Measurements from ENCODE around the gene NT5DC4.

NT5DC4 gene

DNA sequence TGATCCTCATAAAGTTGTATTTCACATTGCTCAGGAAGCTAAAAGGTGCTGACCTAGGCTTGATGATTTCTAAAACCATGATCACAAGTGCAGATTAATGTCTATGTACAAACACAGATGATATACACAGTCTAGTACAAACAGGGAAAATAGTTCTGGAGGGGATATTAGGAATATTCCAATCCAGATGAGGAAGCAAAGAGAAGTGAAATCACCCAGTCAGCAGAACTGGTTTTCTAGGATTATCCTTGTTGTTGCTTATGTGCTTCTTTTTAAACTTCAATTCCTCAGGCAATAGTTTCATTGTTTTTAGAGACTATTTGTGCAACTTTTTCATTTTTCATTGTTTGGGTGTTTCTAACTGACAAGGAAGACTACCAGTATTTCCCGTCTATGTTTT lies 58.8 kb downstream of the NT5DC4 start:
- H2BK5ac ChIP-seq (ENCODE audit: low read depth, low read length, poor library complexity): no peak overlapping the region
- H3K18ac ChIP-seq (ENCODE audit: low read length): no peak overlapping the region
- H2BK12ac ChIP-seq (ENCODE audit: low read length): no peak overlapping the region
- no peak overlapping the region for H2AFZ ChIP-seq (ENCODE audit: insufficient read depth, low read length, poor library complexity)
- no peaks in the 10 kb centered on the region for H3K9me3 ChIP-seq (ENCODE audit: insufficient read depth, low read depth, low read length)
- H3K36me3 ChIP-seq (ENCODE audit: control insufficient read depth in 1 of 2, insufficient read depth in 2 of 2, low read length in 2 of 2): no peaks in the 10 kb centered on the region
- H3K79me1 ChIP-seq (ENCODE audit: low read length): no peaks in the 10 kb centered on the region
- no CpG with 5 or more reads among the region's 1 CpG for WGBS (ENCODE audit: extremely low coverage, insufficient coverage, insufficient read length)
- no peak overlapping the region for H3K23ac ChIP-seq (ENCODE audit: low read length)
- H3K9ac ChIP-seq (ENCODE audit: low read length): no peak overlapping the region
- H3K4me1 ChIP-seq (ENCODE audit: control insufficient read depth in 1 of 2, insufficient read depth in 2 of 2, low read length in 2 of 2): peaks cover 0 to 2% of the 10 kb centered on the region in 2 experiments
- H2BK120ac ChIP-seq (ENCODE audit: insufficient read depth, low read length, poor library complexity): no peak overlapping the region
- H4K91ac ChIP-seq (ENCODE audit: low read depth, low read length): no peak overlapping the region
- no peak overlapping the region for H4K8ac ChIP-seq (ENCODE audit: low read depth, low read length)
- no peaks in the 10 kb centered on the region for H3K79me2 ChIP-seq (ENCODE audit: control insufficient read depth, insufficient read depth, low read length, poor library complexity)
- H3K27me3 ChIP-seq (ENCODE audit: insufficient read depth, low read length): no peaks in the 10 kb centered on the region
- DNase-seq: no peak
- no peak overlapping the region for H3K27ac ChIP-seq (ENCODE audit: low read depth, low read length)
- H3K14ac ChIP-seq (ENCODE audit: low read length): no peak overlapping the region
- H4K12ac ChIP-seq (ENCODE audit: low read depth, low read length): no peak overlapping the region
- H3K4me2 ChIP-seq (ENCODE audit: low read length): no peak overlapping the region
- no peak overlapping the region for H2AK5ac ChIP-seq (ENCODE audit: low read length)
- H3K4me3 ChIP-seq (ENCODE audit: low read depth, low read length): no peak overlapping the region
- no peak overlapping the region for H3K4ac ChIP-seq (ENCODE audit: low read depth, low read length)

DNA sequence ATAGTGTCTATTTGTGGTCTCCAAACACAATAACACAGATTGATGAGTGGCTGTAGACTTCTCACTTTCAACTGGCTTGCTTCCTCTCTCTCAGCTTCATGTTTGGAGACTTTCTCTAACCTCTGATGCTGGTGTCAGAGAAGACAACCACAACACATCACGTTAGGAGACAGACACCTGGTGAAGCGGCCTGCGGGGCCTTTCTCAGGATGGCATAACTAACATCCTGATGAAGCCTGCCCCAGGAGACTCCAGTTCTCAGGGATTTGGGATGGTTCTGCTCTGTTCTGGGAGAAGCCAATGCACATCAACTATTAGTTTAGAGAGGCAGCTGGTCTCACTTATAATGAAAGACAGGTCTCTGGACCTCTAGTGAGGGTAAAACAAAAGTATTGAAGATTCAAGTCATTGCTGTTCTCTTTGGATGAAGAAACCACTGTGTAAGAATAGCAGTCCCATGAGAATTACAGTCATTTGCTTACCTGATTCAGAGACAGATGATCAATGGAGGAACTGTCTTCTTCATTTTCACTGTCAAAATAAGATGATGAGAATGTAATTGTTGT lies 61.5 kb downstream of the NT5DC4 start:
- Histone ChIP-seq H3K9ac (ENCODE audit: low read length) (no peak overlapping the region), H3K4me3 (ENCODE audit: low read depth, low read length) (no peak overlapping the region), H3K36me3 (ENCODE audit: control insufficient read depth in 1 of 2, insufficient read depth in 2 of 2, low read length in 2 of 2) (no peaks in the 10 kb centered on the region), H3K4me1 (ENCODE audit: control insufficient read depth in 1 of 2, insufficient read depth in 2 of 2, low read length in 2 of 2) (peaks cover 0 to 2% of the 10 kb centered on the region in 2 experiments), H2AFZ (ENCODE audit: insufficient read depth, low read length, poor library complexity) (no peak overlapping the region), H3K14ac (ENCODE audit: low read length) (no peak overlapping the region), H3K23ac (ENCODE audit: low read length) (no peak overlapping the region), H4K91ac (ENCODE audit: low read depth, low read length) (no peak overlapping the region), H3K9me3 (ENCODE audit: insufficient read depth, low read depth, low read length) (no peaks in the 10 kb centered on the region), H2BK5ac (ENCODE audit: low read depth, low read length, poor library complexity) (no peak overlapping the region), H3K27me3 (ENCODE audit: insufficient read depth, low read length) (no peaks in the 10 kb centered on the region), H3K27ac (ENCODE audit: low read depth, low read length) (no peak overlapping the region), H3K4me2 (ENCODE audit: low read length) (no peak overlapping the region), H3K79me2 (ENCODE audit: control insufficient read depth, insufficient read depth, low read length, poor library complexity) (no peaks in the 10 kb centered on the region), H2AK5ac (ENCODE audit: low read length) (no peak overlapping the region), H3K4ac (ENCODE audit: low read depth, low read length) (no peak overlapping the region), H4K8ac (ENCODE audit: low read depth, low read length) (no peak overlapping the region), H3K18ac (ENCODE audit: low read length) (no peak overlapping the region), H2BK12ac (ENCODE audit: low read length) (no peak overlapping the region), H2BK120ac (ENCODE audit: insufficient read depth, low read length, poor library complexity) (no peak overlapping the region), H4K12ac (ENCODE audit: low read depth, low read length) (no peak overlapping the region), H3K79me1 (ENCODE audit: low read length) (no peaks in the 10 kb centered on the region)
- DNase-seq: no peak
- WGBS (ENCODE audit: extremely low coverage, insufficient coverage, insufficient read length): no CpG with 5 or more reads among the region's 3 CpGs

GRCh38 chr2:112783187-112783714 lies 62.4 kb downstream of the NT5DC4 start:
- Histone ChIP-seq H3K79me1 (ENCODE audit: low read length) (no peaks in the 10 kb centered on the region), H3K14ac (ENCODE audit: low read length) (no peak overlapping the region), H3K4me2 (ENCODE audit: low read length) (no peak overlapping the region), H4K12ac (ENCODE audit: low read depth, low read length) (no peak overlapping the region), H3K9me3 (ENCODE audit: insufficient read depth, low read depth, low read length) (no peaks in the 10 kb centered on the region), H3K27me3 (ENCODE audit: insufficient read depth, low read length) (no peaks in the 10 kb centered on the region), H2BK120ac (ENCODE audit: insufficient read depth, low read length, poor library complexity) (no peak overlapping the region), H3K27ac (ENCODE audit: low read depth, low read length) (no peak overlapping the region), H3K36me3 (ENCODE audit: control insufficient read depth in 1 of 2, insufficient read depth in 2 of 2, low read length in 2 of 2) (no peaks in the 10 kb centered on the region), H3K4ac (ENCODE audit: low read depth, low read length) (no peak overlapping the region), H2AFZ (ENCODE audit: insufficient read depth, low read length, poor library complexity) (no peak overlapping the region), H4K8ac (ENCODE audit: low read depth, low read length) (no peak overlapping the region), H2BK12ac (ENCODE audit: low read length) (no peak overlapping the region), H3K79me2 (ENCODE audit: control insufficient read depth, insufficient read depth, low read length, poor library complexity) (no peaks in the 10 kb centered on the region), H3K4me3 (ENCODE audit: low read depth, low read length) (no peak overlapping the region), H3K4me1 (ENCODE audit: control insufficient read depth in 1 of 2, insufficient read depth in 2 of 2, low read length in 2 of 2) (peaks cover 0 to 2% of the 10 kb centered on the region in 2 experiments), H3K18ac (ENCODE audit: low read length) (no peak overlapping the region), H2BK5ac (ENCODE audit: low read depth, low read length, poor library complexity) (no peak overlapping the region), H3K9ac (ENCODE audit: low read length) (no peak overlapping the region), H3K23ac (ENCODE audit: low read length) (no peak overlapping the region), H2AK5ac (ENCODE audit: low read length) (no peak overlapping the region), H4K91ac (ENCODE audit: low read depth, low read length) (no peak overlapping the region)
- DNase-seq: no peak
- no CpG with 5 or more reads among the region's 3 CpGs for WGBS (ENCODE audit: extremely low coverage, insufficient coverage, insufficient read length)

DNA sequence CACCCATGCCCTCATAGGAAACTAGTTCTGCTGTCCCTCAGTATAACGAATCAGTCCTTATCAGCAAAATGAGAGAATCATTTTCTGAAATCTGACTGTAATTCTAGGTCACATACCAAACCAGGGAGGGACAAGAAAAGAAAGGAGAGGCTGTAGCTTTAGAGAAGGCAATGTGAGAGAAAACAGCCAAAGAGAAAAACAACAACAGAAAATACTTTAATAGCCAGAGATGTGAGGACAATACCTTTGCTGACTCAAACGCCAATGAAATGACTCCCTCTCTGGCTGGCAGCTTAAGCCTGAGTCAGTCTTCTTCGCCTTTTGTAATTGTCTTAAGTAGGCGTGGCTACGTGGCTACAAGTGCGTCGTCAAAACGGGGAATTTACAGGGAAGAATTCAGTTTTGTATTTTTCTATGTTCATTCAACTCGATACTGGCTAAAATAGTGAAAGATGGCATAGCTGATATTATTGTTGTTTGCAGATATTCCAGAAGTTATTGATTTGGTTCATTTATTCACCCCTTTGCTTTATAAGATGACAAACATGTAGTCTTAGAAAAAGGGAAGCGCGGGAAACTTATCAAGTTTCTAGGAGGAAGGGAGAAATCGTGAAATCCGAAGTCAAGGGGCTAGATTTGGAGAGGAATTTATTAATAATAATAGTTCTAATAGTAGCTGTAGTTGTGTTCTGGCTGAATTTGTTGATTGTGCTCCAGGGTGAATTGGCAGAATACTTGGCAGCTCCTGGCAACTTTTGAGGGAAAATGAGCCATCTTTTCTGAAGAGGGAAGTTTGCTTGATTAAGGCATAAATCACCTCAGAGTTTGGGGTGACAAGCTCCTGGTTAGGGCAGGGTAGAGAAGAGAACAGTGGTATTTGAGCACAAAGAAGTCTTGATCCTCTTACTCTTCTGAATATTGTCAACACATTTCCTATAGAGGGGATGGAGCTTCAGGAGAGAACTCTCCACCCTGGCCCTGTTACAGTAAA lies 63.7 kb downstream of the NT5DC4 start, which contains the start of gene IL1A:
Gene IL1A (minus strand): TSS at position 295 of the 991 bp plus-strand sequence. CDS start 723 bp downstream, outside the sequence.
- Histone ChIP-seq H2AK5ac (ENCODE audit: low read length) (no peak within 1 kb of the TSS), H2BK5ac (ENCODE audit: low read depth, low read length, poor library complexity) (no peak within 1 kb of the TSS), H3K4me3 (ENCODE audit: low read depth, low read length) (no peak within 1 kb of the TSS), H3K79me2 (ENCODE audit: control insufficient read depth, insufficient read depth, low read length, poor library complexity) (no peaks in the 10 kb centered on the region), H3K9ac (ENCODE audit: low read length) (no peak within 1 kb of the TSS), H3K14ac (ENCODE audit: low read length) (no peak within 1 kb of the TSS), H3K4me1 (ENCODE audit: control insufficient read depth in 1 of 2, insufficient read depth in 2 of 2, low read length in 2 of 2) (peaks cover 0 to 2% of the 10 kb centered on the region in 2 experiments), H4K91ac (ENCODE audit: low read depth, low read length) (no peak within 1 kb of the TSS), H2AFZ (ENCODE audit: insufficient read depth, low read length, poor library complexity) (no peak within 1 kb of the TSS), H3K9me3 (ENCODE audit: insufficient read depth, low read depth, low read length) (no peaks in the 10 kb centered on the region), H4K12ac (ENCODE audit: low read depth, low read length) (no peak within 1 kb of the TSS), H3K79me1 (ENCODE audit: low read length) (no peaks in the 10 kb centered on the region), H3K4me2 (ENCODE audit: low read length) (no peak within 1 kb of the TSS), H2BK12ac (ENCODE audit: low read length) (no peak within 1 kb of the TSS), H3K27ac (ENCODE audit: low read depth, low read length) (no peak within 1 kb of the TSS), H2BK120ac (ENCODE audit: insufficient read depth, low read length, poor library complexity) (no peak within 1 kb of the TSS), H3K4ac (ENCODE audit: low read depth, low read length) (no peak within 1 kb of the TSS), H3K36me3 (ENCODE audit: control insufficient read depth in 1 of 2, insufficient read depth in 2 of 2, low read length in 2 of 2) (no peaks in the 10 kb centered on the region), H3K23ac (ENCODE audit: low read length) (no peak within 1 kb of the TSS), H3K18ac (ENCODE audit: low read length) (no peak within 1 kb of the TSS), H3K27me3 (ENCODE audit: insufficient read depth, low read length) (no peaks in the 10 kb centered on the region), H4K8ac (ENCODE audit: low read depth, low read length) (no peak within 1 kb of the TSS)
- peak; percentile 78 to 88 for DNase-seq
- WGBS (ENCODE audit: extremely low coverage, insufficient coverage, insufficient read length): no CpG with 5 or more reads among the region's 13 CpGs

All from trophoblast cell (in vitro differentiated cells and primary cell).